ENCODE data around the gene SCYL1. TPM values are rescaled to one million over a fixed set of nuclear protein-coding genes. Genes with fewer than 3 reads are reported as not detected.

Gene SCYL1
- total RNA-seq, 2 donors from 2014 or later, result 59.2 to 84.1 TPM

DNA sequence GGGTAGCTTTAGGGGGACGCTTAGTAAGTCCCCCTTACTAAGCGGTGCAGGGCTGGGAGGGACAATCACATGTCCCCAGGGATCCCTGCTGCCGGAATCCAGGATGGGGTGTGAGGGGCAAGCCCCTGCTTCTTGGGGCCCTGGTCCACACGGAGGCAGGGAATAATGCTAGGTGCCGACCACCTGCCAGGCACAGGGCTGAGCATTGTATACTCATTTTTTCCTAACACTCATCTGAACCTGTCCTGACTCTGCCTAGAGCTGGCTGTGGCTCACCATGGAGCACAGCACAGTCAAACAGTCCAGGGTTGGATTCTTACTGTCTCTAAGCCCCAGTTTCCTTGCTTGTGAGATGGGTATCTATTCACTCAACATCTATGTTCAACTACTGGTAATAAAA lies 34.7 kb downstream of the SCYL1 start:
- TF ChIP-seq, protein P1, sequence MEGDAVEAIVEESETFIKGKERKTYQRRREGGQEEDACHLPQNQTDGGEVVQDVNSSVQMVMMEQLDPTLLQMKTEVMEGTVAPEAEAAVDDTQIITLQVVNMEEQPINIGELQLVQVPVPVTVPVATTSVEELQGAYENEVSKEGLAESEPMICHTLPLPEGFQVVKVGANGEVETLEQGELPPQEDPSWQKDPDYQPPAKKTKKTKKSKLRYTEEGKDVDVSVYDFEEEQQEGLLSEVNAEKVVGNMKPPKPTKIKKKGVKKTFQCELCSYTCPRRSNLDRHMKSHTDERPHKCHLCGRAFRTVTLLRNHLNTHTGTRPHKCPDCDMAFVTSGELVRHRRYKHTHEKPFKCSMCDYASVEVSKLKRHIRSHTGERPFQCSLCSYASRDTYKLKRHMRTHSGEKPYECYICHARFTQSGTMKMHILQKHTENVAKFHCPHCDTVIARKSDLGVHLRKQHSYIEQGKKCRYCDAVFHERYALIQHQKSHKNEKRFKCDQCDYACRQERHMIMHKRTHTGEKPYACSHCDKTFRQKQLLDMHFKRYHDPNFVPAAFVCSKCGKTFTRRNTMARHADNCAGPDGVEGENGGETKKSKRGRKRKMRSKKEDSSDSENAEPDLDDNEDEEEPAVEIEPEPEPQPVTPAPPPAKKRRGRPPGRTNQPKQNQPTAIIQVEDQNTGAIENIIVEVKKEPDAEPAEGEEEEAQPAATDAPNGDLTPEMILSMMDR (IDR thresholded peaks at IDR 0.05), result no peak
- intact Hi-C loops (cut with DNase I), result no loop called here
- no peaks in the 10 kb centered on the region for H3K36me3 ChIP-seq
- peaks cover 34% of the 10 kb centered on the region for H3K4me1 ChIP-seq
- no peaks in the 10 kb centered on the region for H3K9me3 ChIP-seq
- H3K9ac ChIP-seq (ENCODE audit: low read depth in 2 of 2, low read length in 2 of 2), result peak overlapping the region in 1 of 2 donors; percentile 46
- H3K27me3 ChIP-seq, result no peaks in the 10 kb centered on the region
- H3K4me3 ChIP-seq, result no peak overlapping the region
- DNase-seq, result no peak
- H3K27ac ChIP-seq, result peak overlapping the region; percentile 82

GRCh38 chr11:65559951-65560537 lies 35.2 kb downstream of the SCYL1 start:
- H3K9me3 ChIP-seq, result no peaks in the 10 kb centered on the region
- no peaks in the 10 kb centered on the region for H3K27me3 ChIP-seq
- TF ChIP-seq, protein P1 (IDR thresholded peaks at IDR 0.05), result no peak
- peak overlapping the region; percentile 82 for H3K27ac ChIP-seq
- H3K4me1 ChIP-seq, result peaks cover 31% of the 10 kb centered on the region
- H3K36me3 ChIP-seq, result no peaks in the 10 kb centered on the region
- peak overlapping the region in 1 of 2 donors; percentile 23 for H3K9ac ChIP-seq (ENCODE audit: low read depth in 2 of 2, low read length in 2 of 2)
- peak; percentile 63 for DNase-seq
- H3K4me3 ChIP-seq, result no peak overlapping the region
- intact Hi-C loops (cut with DNase I), result no loop called here

- H3K4me1 ChIP-seq, result peaks cover 24% of the 10 kb centered on the region
These were observed 35.9 kb downstream of the SCYL1 start for GRCh38 chr11:65560555-65561418.

DNA sequence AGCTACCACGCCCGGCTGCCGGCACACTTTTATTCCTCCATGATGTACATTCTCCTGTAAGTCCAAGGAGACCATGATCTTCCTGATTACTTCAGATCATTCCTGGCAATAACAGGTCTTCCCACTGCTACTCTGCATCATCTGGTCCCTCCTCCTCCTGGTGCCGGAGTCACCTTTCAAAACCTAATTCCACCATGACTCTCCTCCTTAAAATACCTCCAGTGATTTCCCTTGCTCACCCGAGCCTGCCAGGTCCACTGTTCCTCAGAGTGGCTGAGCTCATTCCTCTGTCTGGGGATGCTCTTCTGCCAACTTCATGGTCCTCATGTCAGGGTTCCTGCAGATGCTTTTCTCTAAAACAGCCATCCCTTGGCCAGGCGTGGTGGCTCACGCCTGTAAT lies 37.1 kb downstream of the SCYL1 start:
- no peak overlapping the region for H3K27ac ChIP-seq
- H3K4me1 ChIP-seq, result peaks cover 21% of the 10 kb centered on the region
- H3K4me3 ChIP-seq, result no peak overlapping the region
- no peaks in the 10 kb centered on the region for H3K27me3 ChIP-seq
- DNase-seq, result no peak
- H3K36me3 ChIP-seq, result no peaks in the 10 kb centered on the region
- TF ChIP-seq, protein P1 (IDR thresholded peaks at IDR 0.05), result no peak
- no peaks in the 10 kb centered on the region for H3K9me3 ChIP-seq
- intact Hi-C loops (cut with DNase I), result no loop called here
- H3K9ac ChIP-seq (ENCODE audit: low read depth in 2 of 2, low read length in 2 of 2), result no peak overlapping the region

More at GRCh38 chr11:65560555-65561418, 35.9 kb downstream of the SCYL1 start:
- no peak overlapping the region for H3K4me3 ChIP-seq
- H3K27me3 ChIP-seq, result no peaks in the 10 kb centered on the region
- no peaks in the 10 kb centered on the region for H3K36me3 ChIP-seq
- DNase-seq, result peak; percentile 71
- no peaks in the 10 kb centered on the region for H3K9me3 ChIP-seq
- peak overlapping the region in 1 of 2 donors; percentile 23 for H3K9ac ChIP-seq (ENCODE audit: low read depth in 2 of 2, low read length in 2 of 2)
- intact Hi-C loops (cut with DNase I), result no loop called here
- H3K27ac ChIP-seq, result peak overlapping the region; percentile 82
- TF ChIP-seq, protein P1 (IDR thresholded peaks at IDR 0.05), result no peak

DNA sequence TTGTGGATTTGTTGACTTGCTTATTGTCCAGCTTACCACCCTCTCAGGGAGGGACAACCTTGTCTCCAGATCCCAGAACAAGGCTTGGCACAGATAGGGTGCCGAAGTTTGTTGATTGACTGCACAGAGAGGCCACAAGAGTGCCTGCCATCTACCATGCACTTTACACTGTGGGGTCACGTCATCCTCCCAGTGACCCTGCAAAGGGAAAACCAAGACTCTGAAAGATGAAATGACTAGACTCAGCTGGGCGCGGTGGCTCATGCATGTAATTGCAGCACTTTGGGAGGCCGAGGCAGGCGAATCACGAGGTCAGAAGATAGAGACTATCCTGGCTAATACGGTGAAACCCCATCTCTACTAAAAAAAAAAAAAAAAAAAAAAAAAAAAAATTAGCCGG lies 37.9 kb downstream of the SCYL1 start:
- no peak overlapping the region for H3K9ac ChIP-seq (ENCODE audit: low read depth in 2 of 2, low read length in 2 of 2)
- H3K36me3 ChIP-seq, result no peaks in the 10 kb centered on the region
- no peak for DNase-seq
- intact Hi-C loops (cut with DNase I), result no loop called here
- peaks cover 18% of the 10 kb centered on the region for H3K4me1 ChIP-seq
- no peak overlapping the region for H3K27ac ChIP-seq
- no peaks in the 10 kb centered on the region for H3K9me3 ChIP-seq
- H3K27me3 ChIP-seq, result no peaks in the 10 kb centered on the region
- no peak overlapping the region for H3K4me3 ChIP-seq
- TF ChIP-seq, protein P1 (IDR thresholded peaks at IDR 0.05), result no peak

Measured in colonic mucosa (tissue), 4 donors.